Fibroblast of the conjunctiva (primary cell): ENCODE measurements around the gene B3GNT2.
"Not testable (repeated sequence)": the region's sequence is repeated elsewhere in the genome, so short reads cannot be mapped to it uniquely, and the experiment has no call there.

Experiments used
- DNase-seq: peaks from one replicate; pipeline ENCODE4 v3.0.0-alpha.2; 2010; ENCODE audit warnings: low read depth

Gene B3GNT2

DNA sequence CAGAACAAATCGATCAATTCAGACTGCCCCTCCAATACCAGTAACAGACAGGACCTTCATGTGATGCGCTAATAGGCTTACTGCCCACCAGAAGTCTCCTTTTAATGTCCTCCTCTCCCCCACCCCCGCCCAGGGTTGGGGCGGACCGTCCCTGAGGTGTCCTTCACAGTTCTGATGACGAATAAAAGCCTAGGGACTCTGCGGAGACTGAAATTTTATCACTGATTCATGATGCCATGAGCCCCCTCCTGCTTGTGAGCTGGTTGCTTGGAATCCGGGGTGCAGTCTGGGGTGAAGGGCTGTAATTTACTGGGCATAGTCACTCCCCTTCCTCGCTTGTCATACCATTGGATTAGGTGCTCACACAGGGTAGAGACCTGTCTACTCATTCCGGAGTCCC, 42.3 kb downstream of the B3GNT2 start:
- DNase-seq = no peak

DNA sequence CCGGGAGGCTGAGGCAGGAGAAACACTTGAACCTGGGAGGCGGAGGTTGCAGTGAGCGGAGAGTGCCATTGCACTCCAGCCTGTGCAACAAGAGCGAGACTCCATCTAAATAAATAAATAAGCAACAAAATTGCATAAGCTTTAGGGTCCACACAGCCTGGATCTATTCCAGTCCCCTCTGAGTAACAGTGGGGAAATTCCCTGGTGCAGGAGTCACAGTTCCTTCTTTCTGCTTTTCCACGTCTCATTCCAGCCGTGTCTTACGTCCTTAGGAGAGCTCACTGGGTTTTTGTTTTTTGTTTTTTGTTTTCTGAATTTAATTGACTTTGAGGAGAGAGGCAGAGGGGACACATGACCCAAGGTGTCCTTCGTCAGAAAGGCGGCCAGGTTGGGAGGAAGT, 44.6 kb downstream of the B3GNT2 start:
- no peak for DNase-seq

DNA sequence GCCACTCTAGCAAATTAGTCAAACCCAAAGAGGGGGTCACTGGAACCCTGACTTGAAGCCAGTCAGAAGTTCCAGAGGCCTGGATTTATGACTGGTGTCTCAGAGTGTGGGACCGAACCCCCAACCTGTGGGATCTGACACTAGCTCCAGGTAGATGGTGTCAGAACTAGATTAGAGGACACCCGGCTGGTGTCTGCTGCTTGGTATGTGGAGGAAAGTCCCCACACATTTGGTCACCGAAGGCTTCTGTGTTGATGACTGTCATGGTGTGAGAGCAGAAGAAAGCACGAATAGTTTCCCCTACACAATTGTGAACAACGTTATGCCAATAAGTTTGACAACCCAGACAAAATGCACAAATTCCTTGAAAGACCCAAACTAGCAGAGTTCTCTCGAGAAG, 48.1 kb downstream of the B3GNT2 start:
- no peak for DNase-seq

DNA sequence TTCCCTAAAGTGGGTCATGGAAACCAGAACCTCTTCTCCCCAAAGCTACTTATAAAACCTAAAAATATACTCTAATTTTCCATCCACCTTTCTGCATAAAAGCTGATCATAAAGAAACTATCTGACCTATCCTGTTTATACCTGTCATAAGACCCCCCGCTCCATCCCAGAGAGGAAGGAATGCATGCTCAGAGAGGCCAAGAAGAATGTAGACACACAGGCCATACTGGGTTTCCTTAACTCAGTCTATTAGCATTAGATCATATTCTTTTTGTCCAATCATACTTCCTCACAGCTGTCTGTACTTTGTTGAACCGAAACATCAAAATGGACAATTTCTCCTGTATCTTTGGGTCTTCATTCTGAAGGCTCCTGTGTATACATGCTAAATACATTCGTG, 52.3 kb downstream of the B3GNT2 start:
- no peak for DNase-seq

DNA sequence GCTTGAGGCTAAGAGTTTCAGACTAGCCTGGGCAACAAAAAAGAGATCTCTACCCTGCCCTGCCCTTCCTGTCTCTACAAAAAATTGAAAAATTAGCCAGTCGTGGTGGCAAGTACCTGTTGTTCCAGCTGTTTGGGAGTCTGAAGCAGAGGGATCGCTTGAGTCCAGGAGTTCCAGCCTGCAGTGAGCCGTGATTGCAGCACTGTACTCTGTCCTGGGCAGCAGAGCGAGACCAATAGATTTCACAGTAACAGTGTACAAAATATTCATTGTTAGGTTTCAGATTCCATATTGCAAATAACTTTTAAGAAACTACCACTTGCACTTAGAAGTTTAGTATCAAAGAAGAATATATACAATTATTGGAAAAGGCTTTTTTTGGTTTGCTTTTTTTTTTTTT, 54.3 kb downstream of the B3GNT2 start:
- no peak for DNase-seq

DNA sequence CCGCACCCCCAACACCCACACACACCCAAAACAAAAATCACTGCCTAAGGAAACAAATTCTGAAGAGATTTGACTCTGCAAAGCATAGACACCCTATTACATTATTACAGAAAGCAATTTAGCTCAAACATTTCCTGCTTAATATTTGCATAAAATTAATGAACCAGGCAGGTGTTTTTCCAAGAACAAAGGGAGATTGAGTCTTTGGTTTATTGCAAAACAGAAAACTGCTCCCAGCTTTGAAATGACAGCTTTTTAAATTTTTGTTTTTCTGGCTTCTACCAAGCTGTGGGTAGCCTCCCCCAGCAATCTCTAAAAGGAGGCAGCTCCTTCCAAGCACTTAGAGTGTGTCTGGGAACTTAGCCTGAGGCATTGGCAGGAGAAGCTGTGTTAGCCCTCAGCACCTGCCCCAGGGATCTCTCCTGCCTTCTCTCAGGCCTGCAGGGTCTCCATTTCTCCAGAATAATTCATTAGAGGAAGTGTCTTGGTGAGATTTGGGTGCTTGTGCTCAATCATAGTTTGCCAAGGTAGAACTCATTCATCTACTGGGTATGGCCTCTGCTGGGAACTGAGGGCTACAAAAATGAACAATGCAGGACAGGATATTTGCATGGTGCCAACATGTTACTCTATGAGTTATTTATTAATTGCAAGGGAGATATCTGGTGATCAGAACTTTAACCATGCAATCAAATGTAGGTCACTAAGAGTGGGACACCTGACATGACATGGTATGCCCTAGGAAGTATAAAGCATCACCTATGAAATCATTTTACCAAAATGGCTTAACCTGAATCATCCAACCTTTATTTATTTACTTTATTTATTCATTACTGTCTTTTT, 58.7 kb downstream of the B3GNT2 start:
- DNase-seq = no peak

DNA sequence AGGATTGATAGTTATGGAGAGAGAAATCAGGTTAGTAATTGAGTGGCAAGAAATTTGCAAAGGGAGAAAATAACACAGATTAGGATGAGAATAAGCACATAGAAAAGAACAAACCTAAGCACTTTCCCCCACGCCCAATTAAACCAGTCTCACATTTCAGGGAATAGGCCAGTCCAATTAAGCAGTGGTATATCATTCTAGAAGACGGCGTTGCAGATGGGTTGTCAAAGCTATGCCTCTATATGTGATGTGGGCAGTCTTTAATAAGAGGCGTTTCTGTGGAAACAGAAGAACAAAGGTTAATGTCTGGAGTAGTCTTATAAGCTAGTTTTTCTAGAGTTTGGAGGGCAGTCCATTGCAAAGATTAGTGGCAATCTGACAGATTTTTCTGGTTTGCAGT, 61.6 kb downstream of the B3GNT2 start:
- no peak for DNase-seq

DNA sequence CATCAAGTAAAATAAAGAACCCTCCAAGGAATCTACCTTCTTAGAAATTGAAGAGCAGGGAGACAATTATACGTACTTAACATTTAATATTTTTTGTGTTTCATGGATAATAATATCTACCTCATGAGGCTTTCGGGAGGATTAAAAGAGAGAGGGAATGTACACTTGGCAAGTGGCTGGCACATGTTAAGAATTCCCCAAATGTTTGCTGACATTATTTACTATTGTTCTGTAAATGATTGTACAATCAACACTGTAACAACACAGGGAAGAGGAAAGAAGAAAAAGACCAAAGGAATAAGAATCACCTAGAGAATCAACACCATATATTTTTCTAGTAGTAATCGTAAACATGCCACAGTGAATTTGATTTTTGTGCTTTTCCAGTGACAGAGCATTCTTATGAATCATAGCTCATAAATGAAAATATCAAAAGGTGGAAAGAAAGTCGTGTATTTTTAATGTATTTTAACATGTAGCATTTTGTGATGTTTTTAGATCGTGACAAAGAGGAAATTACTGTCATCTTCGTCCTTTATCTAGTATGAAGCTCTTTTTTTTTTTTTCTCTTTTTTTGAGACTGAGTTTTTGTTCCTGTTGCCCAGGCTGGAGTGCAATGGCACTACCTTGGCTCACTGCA, 67.3 kb downstream of the B3GNT2 start:
- DNase-seq = no peak

DNA sequence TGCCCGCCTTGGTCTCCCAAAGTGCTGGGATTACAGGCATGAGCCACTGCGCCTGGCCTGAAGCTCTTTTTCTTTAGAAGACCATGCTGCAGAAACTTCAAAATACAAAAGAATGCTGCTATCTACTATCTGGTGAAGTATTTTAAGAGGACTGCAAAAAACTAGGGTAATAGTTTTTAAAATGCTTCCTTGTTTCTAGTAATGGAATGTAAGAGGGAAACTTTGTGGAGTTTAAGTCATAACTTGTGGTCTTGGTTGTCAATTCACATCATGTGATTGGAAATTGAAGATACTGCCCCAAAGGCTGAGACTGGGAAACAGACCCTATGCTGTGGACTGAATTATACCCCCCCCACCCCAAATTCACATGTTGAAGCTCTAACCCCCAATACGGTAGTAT, 68.3 kb downstream of the B3GNT2 start:
- no peak for DNase-seq

DNA sequence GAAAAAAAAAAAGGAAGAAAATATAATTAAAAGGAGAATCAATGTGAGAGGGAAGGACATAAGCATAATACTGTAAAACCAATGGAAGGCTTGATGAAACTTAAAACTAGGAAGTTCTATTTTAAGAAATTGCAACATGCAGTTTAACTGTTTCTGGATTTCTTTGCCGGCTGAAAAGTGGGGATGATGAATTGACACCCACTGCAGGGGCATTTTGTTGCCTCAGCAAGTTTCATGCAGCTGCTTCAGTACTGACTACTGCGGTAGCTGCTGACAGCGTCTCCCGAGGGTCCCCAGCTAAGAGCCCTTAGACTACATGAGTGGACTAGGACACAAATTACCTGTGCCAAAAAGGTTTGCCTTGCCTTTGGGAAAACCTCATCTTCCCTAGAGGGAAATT, 69.2 kb downstream of the B3GNT2 start:
- DNase-seq = no peak

DNA sequence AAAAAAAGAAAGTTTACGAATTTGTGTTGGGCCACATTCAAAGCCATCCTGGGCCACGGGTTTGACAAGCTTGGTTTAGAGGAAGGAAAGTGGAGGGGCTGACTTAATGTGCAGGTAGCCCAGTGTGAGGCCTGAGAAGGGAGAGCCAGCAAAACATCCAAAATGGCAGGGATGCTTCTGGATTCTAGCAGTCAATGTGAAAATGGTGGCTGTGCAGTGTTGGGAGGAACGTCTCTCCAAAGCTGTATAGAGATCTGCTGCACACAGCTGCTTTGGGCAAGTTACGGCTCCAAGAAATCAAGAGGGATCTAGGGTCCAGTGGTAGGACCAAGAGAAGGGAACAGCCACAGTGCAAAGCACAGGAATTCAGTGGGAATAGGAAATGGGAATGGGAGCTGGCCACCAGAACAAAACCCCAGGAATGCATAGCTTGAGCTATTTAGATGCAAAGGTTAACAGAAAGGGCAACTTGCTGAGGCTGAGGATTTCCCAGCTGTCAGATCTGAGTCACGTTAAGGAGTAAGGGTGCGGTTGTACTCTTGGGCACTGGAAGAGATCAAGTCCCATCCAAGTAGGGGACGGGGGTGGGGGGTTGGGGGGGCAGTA, 70.6 kb downstream of the B3GNT2 start:
- peak; percentile 4 for DNase-seq

DNA sequence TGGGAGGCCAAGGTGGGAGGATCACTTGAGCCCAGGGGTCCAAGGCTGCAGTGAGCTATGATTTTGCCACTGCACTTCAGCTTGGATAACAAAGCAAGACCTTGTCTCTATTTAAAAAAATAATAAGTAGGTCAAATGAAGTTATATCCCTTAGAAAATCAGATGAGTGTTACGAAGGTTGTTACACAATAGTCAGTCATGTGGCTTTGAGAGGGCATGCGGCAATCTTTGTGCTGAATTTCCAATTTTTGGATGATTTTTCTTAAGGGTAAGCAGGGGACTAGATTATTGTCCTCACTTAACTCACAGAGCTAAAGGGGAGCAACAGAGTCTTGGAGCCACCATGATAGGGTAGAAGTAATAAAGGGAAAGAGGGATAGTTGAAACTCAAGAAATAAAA, 71.8 kb downstream of the B3GNT2 start:
- no peak for DNase-seq

DNA sequence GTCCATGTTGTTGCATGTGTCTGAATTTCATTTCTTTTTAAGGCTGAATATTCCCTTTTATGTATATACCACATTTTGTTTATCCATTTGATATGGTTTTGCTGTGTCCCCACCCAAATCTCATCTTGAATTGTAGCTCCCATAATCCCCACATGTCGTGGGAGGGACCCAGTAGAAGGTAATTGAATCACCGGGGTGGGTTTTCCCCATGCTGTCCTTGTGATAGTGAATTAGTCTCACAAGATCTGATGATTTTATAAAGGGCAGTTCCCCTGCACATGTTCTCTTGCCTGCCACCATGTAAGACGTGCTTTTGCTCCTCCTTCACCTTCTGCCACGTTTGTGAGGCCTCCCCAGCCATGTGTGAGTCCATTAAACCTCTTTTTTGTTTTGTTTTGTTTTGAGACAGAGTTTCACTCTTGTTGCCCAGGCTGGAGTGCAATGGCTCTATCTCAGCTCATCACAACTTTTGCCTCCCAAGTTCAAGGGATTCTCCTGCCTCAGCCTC, 72.8 kb downstream of the B3GNT2 start:
- DNase-seq = not testable (repeated sequence)

DNA sequence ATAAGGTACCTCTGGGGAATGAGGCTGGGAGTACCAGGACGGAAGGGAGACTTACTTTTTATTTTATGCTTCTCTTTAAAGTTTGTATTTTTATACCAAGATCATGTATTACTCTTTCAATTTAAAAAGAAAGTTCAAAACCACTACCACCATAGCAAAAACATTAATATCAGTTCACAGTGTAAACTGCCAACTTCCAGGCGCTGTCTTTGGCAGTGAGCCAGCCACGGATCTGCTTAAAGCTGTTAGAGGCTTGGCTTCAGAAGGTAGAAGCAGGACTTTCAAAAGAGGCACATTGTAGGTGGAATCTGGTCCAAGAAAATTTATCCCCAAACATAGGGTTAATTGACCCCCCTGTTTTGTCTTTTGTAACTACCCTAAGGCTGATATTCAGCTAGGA, 74.8 kb downstream of the B3GNT2 start:
- DNase-seq = no peak
